Measurements from ENCODE around the gene DNAJC4. TPM values are rescaled to one million over a fixed set of nuclear protein-coding genes. Genes with fewer than 3 reads are reported as not detected.

Gene DNAJC4
- total RNA-seq, 2 experiments from 2014 or later = 14.1 to 42.4 TPM

- no TSS peak for BruUV-seq (replicated peaks)
- H4K20me1 ChIP-seq (ENCODE audit: insufficient read depth, low read length) = no peaks in the 10 kb centered on the region
- CTCF ChIA-PET (ENCODE audit: unreplicated experiment) = interaction anchor here (0.5 kb wide), 1 partner anchor 20 kb away, joined by 7 read pairs; no protein-coding TSS in a partner anchor
- intact Hi-C loops (cut with micrococcal nuclease; ENCODE audit: unreplicated experiment) = loop anchor here (1.0 kb wide), 4 partner anchors 18 to 65 kb away; partner anchors contain the start of genes NUDT22, PLCB3, PPP1R14B and TRPT1
- POLR2A ChIA-PET = interaction anchor here (0.9 to 1.5 kb wide), 2 partner anchors 48 to 63 kb away, joined by 3 to 5 read pairs; partner anchors contain the start of gene TRMT112
- TF ChIP-seq CTCF (conservative IDR thresholded peaks at IDR 0.05; ENCODE audit: low read length) (peak; percentile 60; the same call in 1 of the 2 replicates), EZH2phosphoT487 (IDR thresholded peaks at IDR 0.05; ENCODE audit: borderline replicate concordance, low read depth, low read length) (no peak)
- peak overlapping the region; percentile 91 for H3K27ac ChIP-seq (ENCODE audit: low read depth, low read length, poor library complexity, severe bottlenecking)
- H3K36me3 ChIP-seq (ENCODE audit: insufficient read depth, low read length) = no peaks in the 10 kb centered on the region
- peaks cover 11% of the 10 kb centered on the region; the same call in 1 of the 2 replicates for H3K79me2 ChIP-seq (ENCODE audit: insufficient read depth, low read depth, low read length)
- peak overlapping the region; percentile 63 for H2AFZ ChIP-seq (ENCODE audit: low read length)
- no peaks in the 10 kb centered on the region for H3K9me2 ChIP-seq (ENCODE audit: insufficient read depth, low read length)
- H3K4me2 ChIP-seq (ENCODE audit: low read length) = peak overlapping the region; percentile 74
- DNase-seq (ENCODE audit: low spot score) = peak; percentile 70
- H3K4me3 ChIP-seq (ENCODE audit: low read depth, low read length, poor library complexity, severe bottlenecking) = peak overlapping the region; percentile 86
- H3K4me1 ChIP-seq (ENCODE audit: insufficient read depth, low read length, poor library complexity, severe bottlenecking) = peaks cover 27% of the 10 kb centered on the region
- H3K9me3 ChIP-seq (ENCODE audit: low read length) = no peaks in the 10 kb centered on the region
Observed at GRCh38 chr11:64268893-64269539, 38.7 kb downstream of the DNAJC4 start.

- Histone ChIP-seq H3K9me2 (ENCODE audit: insufficient read depth, low read length) (no peaks in the 10 kb centered on the region), H3K27ac (ENCODE audit: low read depth, low read length, poor library complexity, severe bottlenecking) (peak overlapping the region; percentile 91), H3K4me3 (ENCODE audit: low read depth, low read length, poor library complexity, severe bottlenecking) (peak overlapping the region; percentile 86), H2AFZ (ENCODE audit: low read length) (peak overlapping the region; percentile 63), H3K36me3 (ENCODE audit: insufficient read depth, low read length) (no peaks in the 10 kb centered on the region), H3K4me2 (ENCODE audit: low read length) (peak overlapping the region; percentile 75), H3K4me1 (ENCODE audit: insufficient read depth, low read length, poor library complexity, severe bottlenecking) (peaks cover 27% of the 10 kb centered on the region), H4K20me1 (ENCODE audit: insufficient read depth, low read length) (no peaks in the 10 kb centered on the region), H3K79me2 (ENCODE audit: insufficient read depth, low read depth, low read length) (peaks cover 11% of the 10 kb centered on the region; the same call in 1 of the 2 replicates), H3K9me3 (ENCODE audit: low read length) (no peaks in the 10 kb centered on the region)
- TF ChIP-seq CTCF (conservative IDR thresholded peaks at IDR 0.05; ENCODE audit: low read length) = peak; percentile 37
- TF ChIP-seq EZH2phosphoT487 (IDR thresholded peaks at IDR 0.05; ENCODE audit: borderline replicate concordance, low read depth, low read length) = no peak
- CTCF ChIA-PET (ENCODE audit: unreplicated experiment) = no interaction called here
- intact Hi-C loops (cut with micrococcal nuclease; ENCODE audit: unreplicated experiment) = loop anchor here (1.0 to 2.0 kb wide), 5 partner anchors 18 to 71 kb away; partner anchors contain the start of genes CCDC88B, NUDT22, PLCB3 and PPP1R14B
- BruUV-seq (replicated peaks) = TSS peak; percentile 80
- DNase-seq (ENCODE audit: low spot score) = peak; percentile 100
- POLR2A ChIA-PET = interaction anchor here (0.9 to 1.5 kb wide), 5 partner anchors 13 to 64 kb away, joined by 3 to 5 read pairs (median 4); partner anchors contain the start of gene TRMT112
Observed at GRCh38 chr11:64269540-64270220, 39.3 kb downstream of the DNAJC4 start.
